CD4-positive, CD25-positive, alpha-beta regulatory T cell (primary cell): ENCODE measurements around the gene FAR2. TPM values are rescaled to one million over a fixed set of nuclear protein-coding genes. Genes with fewer than 3 reads are reported as not detected.
A peak's percentile ranks its signal among the peaks of the same experiment; 100 is the strongest.

Experiments
- ATAC-seq, 2 donors: fragments of 150-1000 bp; cut with Tn5 transposase; one replicate each; pipeline ENCODE4 v1.10.0; 2021; ENCODE audit warnings: low read depth in 2 of 2, moderate number of reproducible peaks in 2 of 2, moderate library complexity in 1 of 2
- DNase-seq, 3 donors: peaks; one replicate each; pipeline versions ENCODE4 v3.0.0 to v3.0.0-alpha.2; 2012 to 2022; ENCODE audit warnings: mixed read lengths in 1 of 3
- H3K27ac ChIP-seq: one replicate; pipeline ENCODE4 v1.7.0; 2013; ENCODE audit warnings: mild to moderate bottlenecking, low read length; ENCODE audit not compliant: insufficient read depth, poor library complexity, severe bottlenecking
- H3K27me3 ChIP-seq: one replicate; pipeline ENCODE4 v1.7.0; 2013; ENCODE audit warnings: low read length; ENCODE audit not compliant: control insufficient read depth, insufficient read depth
- H3K36me3 ChIP-seq: one replicate; pipeline ENCODE4 v1.7.0; 2013; ENCODE audit warnings: mild to moderate bottlenecking, low read length, moderate library complexity; ENCODE audit not compliant: control insufficient read depth, insufficient read depth
- H3K4me1 ChIP-seq: 2 replicates; pipeline ENCODE4 v1.7.0; 2013; ENCODE audit warnings: mild to moderate bottlenecking, low read length; ENCODE audit not compliant: insufficient read depth, control insufficient read depth, poor library complexity, severe bottlenecking
- H3K4me3 ChIP-seq: one replicate; pipeline ENCODE4 v1.7.0; 2013; ENCODE audit warnings: low read depth, mild to moderate bottlenecking, low read length, moderate library complexity
- H3K9me3 ChIP-seq, 2 experiments: 1 replicate in 1 of 2; 2 replicates in 1 of 2; pipeline ENCODE4 v1.7.0; 2013; ENCODE audit warnings: low read length in 2 of 2, mild to moderate bottlenecking in 1 of 2, moderate library complexity in 1 of 2; ENCODE audit not compliant: control insufficient read depth in 2 of 2
- H3K27ac Mint-ChIP-seq, 3 donors: one replicate each; pipeline ENCODE4 v1.8.0; 2020 to 2022; ENCODE audit warnings: mild to moderate bottlenecking in 3 of 3, mixed read lengths in 3 of 3, moderate library complexity in 2 of 3
- H3K27me3 Mint-ChIP-seq: one replicate; pipeline ENCODE4 v1.8.0; 2022; ENCODE audit warnings: mild to moderate bottlenecking, mixed read lengths
- H3K36me3 Mint-ChIP-seq: one replicate; pipeline ENCODE4 v1.8.0; 2020; ENCODE audit warnings: mixed read lengths
- H3K4me1 Mint-ChIP-seq, 4 donors: one replicate each; pipeline ENCODE4 v1.8.0; 2020 to 2022; ENCODE audit warnings: mixed read lengths in 4 of 4, mild to moderate bottlenecking in 1 of 4
- H3K4me3 Mint-ChIP-seq, 4 donors: one replicate each; pipeline ENCODE4 v1.8.0; 2020 to 2022; ENCODE audit warnings: mild to moderate bottlenecking in 4 of 4, mixed read lengths in 4 of 4, moderate library complexity in 3 of 4
- H3K9me3 Mint-ChIP-seq, 7 donors: one replicate each; pipeline ENCODE4 v1.8.0; 2020 to 2022; ENCODE audit warnings: mixed read lengths in 7 of 7, mild to moderate bottlenecking in 3 of 7, moderate library complexity in 2 of 7
- polyA plus RNA-seq, 4 donors: library from polyadenylated mRNA; unstranded; fragments of 300-500 nt; fragmentation: Illumina TruSeq; gene quantifications; one replicate each; pipeline ENCODE4 v1.2.3, GENCODE V29; 2021
- total RNA-seq: library from RNA; stranded (reverse); gene quantifications from one replicate; pipeline ENCODE4 v1.2.3, GENCODE V29; 2022

FAR2 gene
- total and polyA plus RNA-seq, 5 donors from 2014 or later: 7.4 to 14.6 (median 12.6) TPM

- DNase-seq (no peak), ATAC-seq (no peak)
- Mint-ChIP-seq H3K4me1 (no peaks in the 10 kb centered on the region), H3K27me3 (no peaks in the 10 kb centered on the region), H3K4me3 (no peak overlapping the region), H3K36me3 (peaks cover 3% of the 10 kb centered on the region), H3K9me3 (peaks cover 0 to 4% (median 0%) of the 10 kb centered on the region in 7 donors), H3K27ac (peak overlapping the region in 1 of 3 donors; percentile 75)
- no peak overlapping the region for H3K27ac ChIP-seq
- no peaks in the 10 kb centered on the region for H3K27me3 ChIP-seq
- H3K36me3 ChIP-seq: no peaks in the 10 kb centered on the region
- H3K4me3 ChIP-seq: no peak overlapping the region
- no peaks in the 10 kb centered on the region for H3K9me3 ChIP-seq
- H3K4me1 ChIP-seq: no peaks in the 10 kb centered on the region
These were observed 60.0 kb downstream of the FAR2 start for GRCh38 chr12:29208936-29209701.

- Mint-ChIP-seq H3K9me3 (peaks cover 0 to 1% (median 0%) of the 10 kb centered on the region in 7 donors), H3K27ac (no peak overlapping the region), H3K4me1 (no peaks in the 10 kb centered on the region), H3K4me3 (no peak overlapping the region), H3K36me3 (no peaks in the 10 kb centered on the region), H3K27me3 (no peaks in the 10 kb centered on the region)
- Histone ChIP-seq H3K36me3 (no peaks in the 10 kb centered on the region), H3K27ac (no peak overlapping the region), H3K27me3 (no peaks in the 10 kb centered on the region), H3K4me1 (no peaks in the 10 kb centered on the region), H3K9me3 (no peaks in the 10 kb centered on the region), H3K4me3 (no peak overlapping the region)
- DNase-seq: no peak
- ATAC-seq: no peak
These were observed 62.6 kb downstream of the FAR2 start for GRCh38 chr12:29211696-29212095.

- DNase-seq: no peak
- H3K9me3 ChIP-seq: no peaks in the 10 kb centered on the region
- no peaks in the 10 kb centered on the region for H3K27me3 ChIP-seq
- no peak for ATAC-seq
- no peaks in the 10 kb centered on the region for H3K4me1 Mint-ChIP-seq
- no peak overlapping the region for H3K27ac ChIP-seq
- no peak overlapping the region for H3K4me3 ChIP-seq
- H3K27me3 Mint-ChIP-seq: no peaks in the 10 kb centered on the region
- peaks cover 0 to 1% (median 0%) of the 10 kb centered on the region in 7 donors for H3K9me3 Mint-ChIP-seq
- no peak overlapping the region for H3K27ac Mint-ChIP-seq
- H3K4me1 ChIP-seq: no peaks in the 10 kb centered on the region
- no peaks in the 10 kb centered on the region for H3K36me3 Mint-ChIP-seq
- no peak overlapping the region for H3K4me3 Mint-ChIP-seq
- H3K36me3 ChIP-seq: no peaks in the 10 kb centered on the region
These were observed 63.8 kb downstream of the FAR2 start for GRCh38 chr12:29212682-29213403.

GRCh38 chr12:29216266-29216665 is 67.2 kb downstream of the FAR2 start:
- Histone ChIP-seq H3K9me3 (no peaks in the 10 kb centered on the region), H3K4me1 (no peaks in the 10 kb centered on the region), H3K36me3 (no peaks in the 10 kb centered on the region), H3K27me3 (no peaks in the 10 kb centered on the region), H3K4me3 (no peak overlapping the region), H3K27ac (no peak overlapping the region)
- Mint-ChIP-seq H3K36me3 (no peaks in the 10 kb centered on the region), H3K4me1 (peaks cover 0 to 4% (median 0%) of the 10 kb centered on the region in 4 donors), H3K4me3 (no peak overlapping the region), H3K27ac (no peak overlapping the region), H3K27me3 (no peaks in the 10 kb centered on the region), H3K9me3 (peaks cover 0 to 1% (median 0%) of the 10 kb centered on the region in 7 donors)
- no peak for DNase-seq
- no peak for ATAC-seq

- no peaks in the 10 kb centered on the region for H3K27me3 Mint-ChIP-seq
- Histone ChIP-seq H3K27me3 (no peaks in the 10 kb centered on the region), H3K27ac (no peak overlapping the region), H3K4me1 (no peaks in the 10 kb centered on the region), H3K9me3 (no peaks in the 10 kb centered on the region), H3K36me3 (no peaks in the 10 kb centered on the region), H3K4me3 (no peak overlapping the region)
- H3K9me3 Mint-ChIP-seq: peaks cover 0 to 4% (median 0%) of the 10 kb centered on the region in 7 donors
- no peak overlapping the region for H3K27ac Mint-ChIP-seq
- no peaks in the 10 kb centered on the region for H3K36me3 Mint-ChIP-seq
- no peak for DNase-seq
- no peak overlapping the region for H3K4me3 Mint-ChIP-seq
- peaks cover 0 to 4% (median 0%) of the 10 kb centered on the region in 4 donors for H3K4me1 Mint-ChIP-seq
- no peak for ATAC-seq
These were observed 67.9 kb downstream of the FAR2 start for GRCh38 chr12:29216797-29217575.

- no peak for ATAC-seq
- Mint-ChIP-seq H3K4me3 (no peak overlapping the region), H3K27ac (no peak overlapping the region), H3K4me1 (peaks cover 0 to 4% (median 1%) of the 10 kb centered on the region in 4 donors), H3K36me3 (no peaks in the 10 kb centered on the region), H3K9me3 (peaks cover 0 to 7% (median 1%) of the 10 kb centered on the region in 7 donors), H3K27me3 (no peaks in the 10 kb centered on the region)
- H3K4me3 ChIP-seq: no peak overlapping the region
- DNase-seq: no peak
- no peaks in the 10 kb centered on the region for H3K36me3 ChIP-seq
- no peak overlapping the region for H3K27ac ChIP-seq
- H3K9me3 ChIP-seq: no peaks in the 10 kb centered on the region
- H3K27me3 ChIP-seq: no peaks in the 10 kb centered on the region
- no peaks in the 10 kb centered on the region for H3K4me1 ChIP-seq
These were observed 71.7 kb downstream of the FAR2 start for GRCh38 chr12:29220632-29221336.

- DNase-seq: no peak
- H3K4me3 Mint-ChIP-seq: no peak overlapping the region
These were observed 73.1 kb downstream of the FAR2 start for GRCh38 chr12:29222200-29222599.

More at GRCh38 chr12:29222200-29222599, 73.1 kb downstream of the FAR2 start:
- H3K4me1 ChIP-seq: no peaks in the 10 kb centered on the region
- Mint-ChIP-seq H3K27me3 (no peaks in the 10 kb centered on the region), H3K9me3 (peaks cover 0 to 7% (median 0%) of the 10 kb centered on the region in 7 donors), H3K36me3 (no peaks in the 10 kb centered on the region), H3K27ac (no peak overlapping the region), H3K4me1 (peaks cover 0 to 4% (median 1%) of the 10 kb centered on the region in 4 donors)
- no peaks in the 10 kb centered on the region for H3K9me3 ChIP-seq
- no peak overlapping the region for H3K27ac ChIP-seq
- H3K36me3 ChIP-seq: no peaks in the 10 kb centered on the region
- H3K4me3 ChIP-seq: no peak overlapping the region
- no peak for ATAC-seq
- no peaks in the 10 kb centered on the region for H3K27me3 ChIP-seq
